Neural cell (in vitro differentiated cells): ENCODE data around the gene NACA2. TPM values are rescaled to one million over a fixed set of nuclear protein-coding genes. Genes with fewer than 3 reads are reported as not detected.

Experiments used
- H2AFZ ChIP-seq: fragments of 200-600, 300-800 bp; sonication (generic), shearing (Covaris generic); 2 replicates; pipeline ENCODE4 v1.6.0; 2014; ENCODE audit warnings: low read depth, mild to moderate bottlenecking, antibody characterized with exemption, low read length, moderate library complexity
- H3F3A ChIP-seq: fragments of 200-600 bp; shearing (Covaris generic); 2 replicates; pipeline ENCODE4 v1.6.1; 2016; ENCODE audit warnings: mild to moderate bottlenecking, moderate library complexity, mixed read lengths, antibody characterized with exemption, low read length; ENCODE audit not compliant: insufficient read depth, poor library complexity, severe bottlenecking
- H3K27ac ChIP-seq: fragments of 200-600, 300-800 bp; sonication (generic), shearing (Covaris generic); 2 replicates; pipeline ENCODE4 v1.5.1; 2014; ENCODE audit warnings: mild to moderate bottlenecking, low read length, moderate library complexity
- H3K27me3 ChIP-seq: fragments of 300-800, 200-600 bp; sonication (generic), shearing (Covaris generic); 2 replicates; pipeline ENCODE4 v1.6.0; 2014; ENCODE audit warnings: mild to moderate bottlenecking, low read depth, low read length, moderate library complexity; ENCODE audit not compliant: insufficient read depth
- H3K36me3 ChIP-seq: fragments of 300-800, 200-600 bp; sonication (generic), shearing (Covaris generic); 2 replicates; pipeline ENCODE4 v1.5.1; 2014; ENCODE audit warnings: mild to moderate bottlenecking, antibody characterized with exemption, low read length, moderate library complexity; ENCODE audit not compliant: insufficient read depth
- H3K4me2 ChIP-seq: fragments of 300-800, 200-600 bp; sonication (generic), shearing (Covaris generic); 2 replicates; pipeline ENCODE4 v1.6.0; 2014; ENCODE audit warnings: mild to moderate bottlenecking, low read length
- H3K4me3 ChIP-seq: fragments of 300-800, 200-600 bp; sonication (generic), shearing (Covaris generic); 2 replicates; pipeline ENCODE4 v1.5.1; 2014; ENCODE audit warnings: mild to moderate bottlenecking, low read length, moderate library complexity
- H3K79me2 ChIP-seq: fragments of 200-600 bp; shearing (Covaris generic); replicated peaks from 2 replicates; pipeline ENCODE4 v1.6.0; 2014; ENCODE audit warnings: mild to moderate bottlenecking, low read length, moderate library complexity; ENCODE audit not compliant: insufficient read depth
- H3K9ac ChIP-seq: fragments of 300-800, 200-600 bp; sonication (generic), shearing (Covaris generic); 2 replicates; pipeline ENCODE4 v1.6.1; 2016; ENCODE audit warnings: mild to moderate bottlenecking, low read length, mixed read lengths
- H3K9me2 ChIP-seq: fragments of 200-600 bp; shearing (Covaris generic); 2 replicates; pipeline ENCODE4 v1.6.1; 2016; ENCODE audit warnings: mild to moderate bottlenecking, low read length, mixed read lengths; ENCODE audit not compliant: insufficient read depth
- H3K9me3 ChIP-seq: fragments of 200-600, 300-800 bp; sonication (generic), shearing (Covaris generic); 2 replicates; pipeline ENCODE4 v1.6.1; 2016; ENCODE audit warnings: mild to moderate bottlenecking, mixed run types, low read length, moderate library complexity, mixed read lengths
- H4K20me1 ChIP-seq: fragments of 200-600 bp; shearing (Covaris generic); 2 replicates; pipeline ENCODE4 v1.6.1; 2016; ENCODE audit warnings: mild to moderate bottlenecking, mixed run types; ENCODE audit not compliant: insufficient read depth
- EP300 ChIP-seq: fragments of 450-650 bp; conservative IDR thresholded peaks from 2 replicates; pipeline ENCODE4 v1.6.1; 2014; ENCODE audit warnings: antibody characterized with exemption, mild to moderate bottlenecking, moderate library complexity; ENCODE audit not compliant: poor library complexity, severe bottlenecking
- EZH2 ChIP-seq: fragments of 200-600, 300-800 bp; shearing (Covaris generic), sonication (generic); IDR thresholded peaks from 2 replicates; pipeline ENCODE4 v1.6.1; 2014; ENCODE audit warnings: antibody characterized with exemption, low read length, borderline replicate concordance, mild to moderate bottlenecking; ENCODE audit not compliant: insufficient read depth, poor library complexity, severe bottlenecking
- MXI1 ChIP-seq: fragments of 450-650 bp; conservative IDR thresholded peaks from 2 replicates; pipeline ENCODE4 v1.6.1; 2014; ENCODE audit warnings: antibody characterized with exemption, mild to moderate bottlenecking; ENCODE audit not compliant: poor library complexity, severe bottlenecking
- POLR2AphosphoS5 ChIP-seq: IDR thresholded peaks from 2 replicates; pipeline ENCODE4 v1.6.1; 2012
- RAD21 ChIP-seq: fragments of 450-650 bp; conservative IDR thresholded peaks from 2 replicates; pipeline ENCODE4 v1.6.1; 2014; ENCODE audit warnings: antibody characterized with exemption, mild to moderate bottlenecking, moderate library complexity
- SMC3 ChIP-seq: fragments of 450-650 bp; conservative IDR thresholded peaks from 2 replicates; pipeline ENCODE4 v1.6.1; 2014; ENCODE audit warnings: antibody characterized with exemption, mild to moderate bottlenecking, moderate library complexity; ENCODE audit not compliant: poor library complexity
- TAF1 ChIP-seq: IDR thresholded peaks from 2 replicates; pipeline ENCODE4 v1.6.1; 2012; ENCODE audit warnings: low read depth
- polyA plus RNA-seq: library from polyadenylated mRNA; depleted of rRNA; stranded (reverse); fragments of >200 nt; gene quantifications from 2 replicates; pipeline ENCODE4 v1.2.3, GENCODE V29; 2014
- TF ChIP-seq, protein P1 (sequence below): fragments of 450-650 bp; IDR thresholded peaks from 2 replicates; pipeline ENCODE4 v1.5.1; 2014; ENCODE audit warnings: antibody characterized with exemption, mild to moderate bottlenecking, moderate library complexity; ENCODE audit not compliant: poor library complexity, severe bottlenecking
- TF ChIP-seq, protein P2 (sequence below): IDR thresholded peaks from 2 replicates; pipeline ENCODE4 v1.6.1; 2012; ENCODE audit warnings: borderline replicate concordance

Gene NACA2
- polyA plus RNA-seq, 1 donor from 2014 or later, result not detected

DNA sequence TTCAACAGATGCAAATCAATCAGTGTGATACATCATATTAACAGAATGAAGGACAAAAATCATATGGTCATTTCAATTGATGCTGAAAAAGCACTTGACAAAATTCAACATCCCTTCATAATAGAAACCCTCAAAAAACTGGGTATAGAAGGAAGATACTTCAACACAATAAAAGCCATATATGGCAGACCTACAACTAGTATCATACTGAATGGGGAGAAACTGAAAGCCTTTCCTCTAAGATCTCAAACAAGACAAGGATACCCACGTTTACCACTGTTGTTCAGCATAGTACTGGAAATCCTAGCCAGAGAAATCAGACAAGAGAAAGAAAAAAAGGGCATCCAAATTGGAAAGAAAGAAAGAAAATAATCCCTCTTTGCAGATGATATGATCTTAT is 47.1 kb upstream of the NACA2 start:
- no peaks in the 10 kb centered on the region for H3K27me3 ChIP-seq
- H4K20me1 ChIP-seq, result no peaks in the 10 kb centered on the region
- TF ChIP-seq, protein P1, sequence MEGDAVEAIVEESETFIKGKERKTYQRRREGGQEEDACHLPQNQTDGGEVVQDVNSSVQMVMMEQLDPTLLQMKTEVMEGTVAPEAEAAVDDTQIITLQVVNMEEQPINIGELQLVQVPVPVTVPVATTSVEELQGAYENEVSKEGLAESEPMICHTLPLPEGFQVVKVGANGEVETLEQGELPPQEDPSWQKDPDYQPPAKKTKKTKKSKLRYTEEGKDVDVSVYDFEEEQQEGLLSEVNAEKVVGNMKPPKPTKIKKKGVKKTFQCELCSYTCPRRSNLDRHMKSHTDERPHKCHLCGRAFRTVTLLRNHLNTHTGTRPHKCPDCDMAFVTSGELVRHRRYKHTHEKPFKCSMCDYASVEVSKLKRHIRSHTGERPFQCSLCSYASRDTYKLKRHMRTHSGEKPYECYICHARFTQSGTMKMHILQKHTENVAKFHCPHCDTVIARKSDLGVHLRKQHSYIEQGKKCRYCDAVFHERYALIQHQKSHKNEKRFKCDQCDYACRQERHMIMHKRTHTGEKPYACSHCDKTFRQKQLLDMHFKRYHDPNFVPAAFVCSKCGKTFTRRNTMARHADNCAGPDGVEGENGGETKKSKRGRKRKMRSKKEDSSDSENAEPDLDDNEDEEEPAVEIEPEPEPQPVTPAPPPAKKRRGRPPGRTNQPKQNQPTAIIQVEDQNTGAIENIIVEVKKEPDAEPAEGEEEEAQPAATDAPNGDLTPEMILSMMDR, result no peak
- TF ChIP-seq EP300 (no peak), MXI1 (no peak), TAF1 (no peak), POLR2AphosphoS5 (no peak), EZH2 (no peak), RAD21 (no peak)
- TF ChIP-seq, protein P2, sequence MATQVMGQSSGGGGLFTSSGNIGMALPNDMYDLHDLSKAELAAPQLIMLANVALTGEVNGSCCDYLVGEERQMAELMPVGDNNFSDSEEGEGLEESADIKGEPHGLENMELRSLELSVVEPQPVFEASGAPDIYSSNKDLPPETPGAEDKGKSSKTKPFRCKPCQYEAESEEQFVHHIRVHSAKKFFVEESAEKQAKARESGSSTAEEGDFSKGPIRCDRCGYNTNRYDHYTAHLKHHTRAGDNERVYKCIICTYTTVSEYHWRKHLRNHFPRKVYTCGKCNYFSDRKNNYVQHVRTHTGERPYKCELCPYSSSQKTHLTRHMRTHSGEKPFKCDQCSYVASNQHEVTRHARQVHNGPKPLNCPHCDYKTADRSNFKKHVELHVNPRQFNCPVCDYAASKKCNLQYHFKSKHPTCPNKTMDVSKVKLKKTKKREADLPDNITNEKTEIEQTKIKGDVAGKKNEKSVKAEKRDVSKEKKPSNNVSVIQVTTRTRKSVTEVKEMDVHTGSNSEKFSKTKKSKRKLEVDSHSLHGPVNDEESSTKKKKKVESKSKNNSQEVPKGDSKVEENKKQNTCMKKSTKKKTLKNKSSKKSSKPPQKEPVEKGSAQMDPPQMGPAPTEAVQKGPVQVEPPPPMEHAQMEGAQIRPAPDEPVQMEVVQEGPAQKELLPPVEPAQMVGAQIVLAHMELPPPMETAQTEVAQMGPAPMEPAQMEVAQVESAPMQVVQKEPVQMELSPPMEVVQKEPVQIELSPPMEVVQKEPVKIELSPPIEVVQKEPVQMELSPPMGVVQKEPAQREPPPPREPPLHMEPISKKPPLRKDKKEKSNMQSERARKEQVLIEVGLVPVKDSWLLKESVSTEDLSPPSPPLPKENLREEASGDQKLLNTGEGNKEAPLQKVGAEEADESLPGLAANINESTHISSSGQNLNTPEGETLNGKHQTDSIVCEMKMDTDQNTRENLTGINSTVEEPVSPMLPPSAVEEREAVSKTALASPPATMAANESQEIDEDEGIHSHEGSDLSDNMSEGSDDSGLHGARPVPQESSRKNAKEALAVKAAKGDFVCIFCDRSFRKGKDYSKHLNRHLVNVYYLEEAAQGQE, result no peak
- H3K9me3 ChIP-seq, result no peaks in the 10 kb centered on the region
- H3K79me2 ChIP-seq, result no peaks in the 10 kb centered on the region
- H3K36me3 ChIP-seq, result no peaks in the 10 kb centered on the region
- no peak overlapping the region for H3K4me2 ChIP-seq
- H3K27ac ChIP-seq, result no peak overlapping the region
- H3K9ac ChIP-seq, result no peak overlapping the region
- H3K4me3 ChIP-seq, result no peak overlapping the region
- H3F3A ChIP-seq, result no peaks in the 10 kb centered on the region
- no peak overlapping the region for H2AFZ ChIP-seq
- H3K9me2 ChIP-seq, result no peaks in the 10 kb centered on the region

DNA sequence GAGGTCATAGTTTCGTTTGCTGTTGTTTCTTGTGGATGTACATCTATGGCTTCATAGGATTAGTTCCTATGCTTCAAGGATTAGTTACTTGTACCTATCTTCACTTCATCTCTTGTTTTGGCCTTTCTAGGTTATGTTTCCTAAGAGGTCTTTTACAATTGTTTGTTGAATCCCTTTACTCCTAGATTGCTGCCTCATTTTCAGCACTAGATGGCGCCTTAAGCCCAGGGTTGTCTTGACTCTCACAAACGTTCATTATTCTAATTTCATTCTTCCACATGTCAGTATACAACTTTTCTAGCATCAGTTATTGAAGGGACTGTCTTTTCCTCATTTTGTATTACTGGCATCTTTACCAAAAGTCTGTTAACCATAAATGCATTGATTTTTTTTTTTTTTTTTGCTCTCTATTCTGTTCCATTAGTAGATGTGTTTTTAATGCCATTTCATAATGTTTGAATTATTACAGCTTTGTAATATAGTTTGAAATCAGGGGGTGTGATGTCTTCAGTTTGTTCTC is 45.0 kb upstream of the NACA2 start:
- no peaks in the 10 kb centered on the region for H3F3A ChIP-seq
- H3K9me2 ChIP-seq, result no peaks in the 10 kb centered on the region
- no peak overlapping the region for H3K4me3 ChIP-seq
- H3K36me3 ChIP-seq, result no peaks in the 10 kb centered on the region
- TF ChIP-seq POLR2AphosphoS5, result no peak
- no peak for TF ChIP-seq MXI1
- TF ChIP-seq SMC3, result peak; percentile 63
- TF ChIP-seq, protein P2, result no peak
- peak; percentile 62 for TF ChIP-seq RAD21
- TF ChIP-seq, protein P1, result peak; percentile 52
- no peak overlapping the region for H2AFZ ChIP-seq
- no peak overlapping the region for H3K9ac ChIP-seq
- H3K9me3 ChIP-seq, result no peaks in the 10 kb centered on the region
- no peaks in the 10 kb centered on the region for H3K27me3 ChIP-seq
- no peaks in the 10 kb centered on the region for H4K20me1 ChIP-seq
- H3K79me2 ChIP-seq, result no peaks in the 10 kb centered on the region
- no peak overlapping the region for H3K4me2 ChIP-seq
- H3K27ac ChIP-seq, result no peak overlapping the region
